Measurements from ENCODE around the gene RTP3. TPM values are rescaled to one million over a fixed set of nuclear protein-coding genes. Genes with fewer than 3 reads are reported as not detected.
"Not testable (repeated sequence)": the region's sequence is repeated elsewhere in the genome, so short reads cannot be mapped to it uniquely, and the experiment has no call there.

The RTP3 gene
- polyA plus RNA-seq, 1 experiment, result not detected

DNA sequence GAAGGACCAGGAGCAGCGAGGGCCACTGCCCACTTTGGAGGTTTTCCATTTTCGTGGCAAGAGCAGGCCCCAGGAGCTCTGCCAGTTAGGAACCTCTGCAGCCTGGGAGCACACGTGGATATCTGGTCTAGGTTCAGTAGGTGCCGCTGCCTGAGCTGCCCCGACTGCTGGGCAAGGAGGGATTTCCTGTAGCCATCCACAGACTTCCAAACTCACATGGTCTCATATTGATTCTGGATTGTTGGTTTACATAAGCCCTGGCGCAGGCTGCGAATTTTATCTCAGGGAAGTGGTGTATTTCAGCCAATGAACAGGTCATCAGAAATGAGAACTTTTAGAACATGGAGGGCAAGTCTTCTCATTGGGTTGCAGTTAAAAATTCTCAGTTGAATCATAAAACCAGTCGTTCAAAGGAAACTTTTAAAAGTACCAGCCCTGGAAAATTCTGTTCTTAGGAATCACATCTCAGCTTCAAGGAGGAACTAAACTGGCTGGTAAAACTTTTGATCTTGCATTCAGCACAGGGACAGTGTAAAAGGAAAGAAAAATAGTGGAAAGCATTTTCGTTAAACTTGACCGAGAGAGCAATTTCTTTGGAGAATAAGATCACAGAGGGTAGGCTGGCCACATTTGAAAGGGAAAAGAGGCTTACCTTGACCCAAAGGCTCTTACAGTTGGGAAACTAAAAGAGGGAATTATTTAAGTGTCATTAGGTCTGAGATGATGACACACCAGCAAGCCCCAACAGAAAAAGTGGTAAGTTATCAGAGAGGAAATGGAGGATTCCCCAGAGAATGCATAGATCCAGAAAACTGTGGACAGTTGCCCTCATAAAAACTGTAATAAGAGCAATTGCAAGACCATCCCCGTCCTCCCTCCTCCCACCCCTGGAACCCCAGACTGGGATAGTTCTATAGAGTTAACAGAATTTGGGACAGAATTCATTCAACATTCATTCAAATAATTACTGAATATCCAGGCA is 6.4 kb upstream of the RTP3 start:
- Histone ChIP-seq H3K4me3 (ENCODE audit: low read depth, low read length) (no peak overlapping the region), H3K27me3 (ENCODE audit: control insufficient read depth, insufficient read depth, low read length) (no peaks in the 10 kb centered on the region), H3K36me3 (ENCODE audit: control insufficient read depth, insufficient read depth, low read length) (no peaks in the 10 kb centered on the region)
- ChIA-PET CTCF (interaction anchor here (0.6 to 7.3 kb wide), 4 partner anchors 22 to 332 kb away, joined by 3 to 182 read pairs (median 4); no protein-coding TSS in a partner anchor), POLR2A (no interaction called here)
- no peak for DNase-seq (ENCODE audit: low read depth)
- TF ChIP-seq, protein P1, sequence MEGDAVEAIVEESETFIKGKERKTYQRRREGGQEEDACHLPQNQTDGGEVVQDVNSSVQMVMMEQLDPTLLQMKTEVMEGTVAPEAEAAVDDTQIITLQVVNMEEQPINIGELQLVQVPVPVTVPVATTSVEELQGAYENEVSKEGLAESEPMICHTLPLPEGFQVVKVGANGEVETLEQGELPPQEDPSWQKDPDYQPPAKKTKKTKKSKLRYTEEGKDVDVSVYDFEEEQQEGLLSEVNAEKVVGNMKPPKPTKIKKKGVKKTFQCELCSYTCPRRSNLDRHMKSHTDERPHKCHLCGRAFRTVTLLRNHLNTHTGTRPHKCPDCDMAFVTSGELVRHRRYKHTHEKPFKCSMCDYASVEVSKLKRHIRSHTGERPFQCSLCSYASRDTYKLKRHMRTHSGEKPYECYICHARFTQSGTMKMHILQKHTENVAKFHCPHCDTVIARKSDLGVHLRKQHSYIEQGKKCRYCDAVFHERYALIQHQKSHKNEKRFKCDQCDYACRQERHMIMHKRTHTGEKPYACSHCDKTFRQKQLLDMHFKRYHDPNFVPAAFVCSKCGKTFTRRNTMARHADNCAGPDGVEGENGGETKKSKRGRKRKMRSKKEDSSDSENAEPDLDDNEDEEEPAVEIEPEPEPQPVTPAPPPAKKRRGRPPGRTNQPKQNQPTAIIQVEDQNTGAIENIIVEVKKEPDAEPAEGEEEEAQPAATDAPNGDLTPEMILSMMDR (IDR thresholded peaks at IDR 0.05; ENCODE audit: insufficient read depth, low read depth, low read length), result no peak

DNA sequence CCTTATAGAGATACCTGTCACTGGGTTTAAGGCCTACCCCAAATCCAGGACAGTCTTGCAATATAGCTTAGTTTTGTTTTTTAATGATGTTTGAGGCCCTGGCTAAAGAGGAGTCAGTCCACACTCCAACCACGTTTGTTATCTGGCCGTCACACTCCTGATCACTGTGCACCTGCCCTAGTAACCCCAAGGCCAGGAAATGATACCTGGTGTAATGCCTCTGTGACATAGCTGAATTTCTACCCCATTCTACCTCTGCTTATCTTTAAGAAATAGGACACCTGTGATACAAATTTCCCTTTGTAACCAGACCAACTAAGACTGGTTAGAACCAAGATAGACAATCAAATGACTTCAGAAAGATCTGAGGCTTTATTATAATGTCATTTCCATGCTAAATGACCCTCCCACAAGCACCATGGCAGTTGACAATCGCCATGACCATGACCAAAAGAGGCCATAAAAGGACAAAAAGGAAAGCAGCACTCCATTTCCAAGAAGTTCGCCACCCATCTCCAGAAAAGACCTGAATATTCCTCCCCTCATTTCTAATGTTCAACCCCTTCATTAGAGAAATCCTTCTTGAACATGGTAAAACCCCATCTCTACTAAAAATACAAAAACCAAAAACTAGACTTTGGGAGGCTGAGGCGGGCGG is 4.8 kb upstream of the RTP3 start:
- Histone ChIP-seq H3K4me3 (ENCODE audit: low read depth, low read length) (no peak overlapping the region), H3K36me3 (ENCODE audit: control insufficient read depth, insufficient read depth, low read length) (no peaks in the 10 kb centered on the region), H3K27me3 (ENCODE audit: control insufficient read depth, insufficient read depth, low read length) (no peaks in the 10 kb centered on the region)
- TF ChIP-seq, protein P1 (IDR thresholded peaks at IDR 0.05; ENCODE audit: insufficient read depth, low read depth, low read length), result no peak
- POLR2A ChIA-PET, result no interaction called here
- no peak for DNase-seq (ENCODE audit: low read depth)
- CTCF ChIA-PET, result interaction anchor here (0.7 to 7.3 kb wide), 2 partner anchors 53 to 67 kb away, joined by 3 to 182 read pairs; no protein-coding TSS in a partner anchor

DNA sequence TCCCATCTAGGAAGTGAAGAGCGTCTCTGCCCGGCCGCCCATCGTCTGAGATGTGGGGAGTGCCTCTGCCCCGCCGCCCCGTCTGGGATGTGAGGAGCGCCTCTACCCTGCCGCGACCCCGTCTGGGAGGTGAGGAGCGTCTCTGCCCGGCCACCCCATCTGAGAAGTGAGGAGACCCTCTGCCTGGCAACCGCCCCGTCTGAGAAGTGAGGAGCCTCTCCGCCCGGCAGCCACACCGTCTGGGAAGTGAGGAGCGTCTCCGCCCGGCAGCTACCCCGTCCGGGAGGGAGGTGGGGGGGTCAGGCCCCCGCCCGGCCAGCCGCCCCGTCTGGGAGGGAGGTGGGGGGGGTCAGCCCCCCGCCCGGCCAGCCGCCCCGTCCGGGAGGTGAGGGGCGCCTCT is 3.3 kb upstream of the RTP3 start:
- CTCF ChIA-PET, result interaction anchor here (7.3 kb wide), 1 partner anchor 65 kb away, joined by 182 read pairs; no protein-coding TSS in a partner anchor
- H3K36me3 ChIP-seq (ENCODE audit: control insufficient read depth, insufficient read depth, low read length); DNase-seq (ENCODE audit: low read depth); H3K4me3 ChIP-seq (ENCODE audit: low read depth, low read length); H3K27me3 ChIP-seq (ENCODE audit: control insufficient read depth, insufficient read depth, low read length); POLR2A ChIA-PET: not testable (repeated sequence)

DNA sequence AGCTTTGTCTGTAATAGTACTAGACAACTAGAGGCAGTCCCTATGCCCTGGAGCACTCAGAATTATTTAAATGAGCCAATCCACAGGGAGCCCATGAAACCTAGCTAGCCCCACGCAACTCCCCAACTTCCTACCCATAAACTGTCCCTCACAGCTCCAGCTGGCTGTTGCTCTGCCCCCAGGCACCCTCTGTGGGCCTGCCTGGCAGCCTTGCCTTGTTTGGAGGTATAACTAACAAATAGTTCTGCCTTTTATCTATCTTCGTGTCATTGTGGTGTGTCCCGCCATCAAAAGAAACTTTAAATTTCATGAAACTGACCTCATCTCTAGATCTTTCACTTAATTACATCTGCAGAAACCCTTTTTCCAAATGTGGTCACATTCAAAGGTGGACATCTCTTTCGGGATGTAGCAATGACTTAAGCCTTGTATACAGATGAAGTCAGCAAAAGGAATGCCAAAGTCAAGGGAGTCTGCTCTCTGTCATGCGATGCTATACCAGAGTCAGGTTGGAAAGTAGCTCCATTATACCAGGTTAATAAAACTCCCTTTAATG is 1.8 kb upstream of the RTP3 start:
- TF ChIP-seq, protein P1 (IDR thresholded peaks at IDR 0.05; ENCODE audit: insufficient read depth, low read depth, low read length), result no peak
- Histone ChIP-seq H3K4me3 (ENCODE audit: low read depth, low read length) (no peak overlapping the region), H3K36me3 (ENCODE audit: control insufficient read depth, insufficient read depth, low read length) (no peaks in the 10 kb centered on the region), H3K27me3 (ENCODE audit: control insufficient read depth, insufficient read depth, low read length) (no peaks in the 10 kb centered on the region)
- CTCF ChIA-PET, result interaction anchor here (0.7 to 1.5 kb wide), 7 partner anchors 10 to 134 kb away, joined by 3 to 7 read pairs (median 4); no protein-coding TSS in a partner anchor
- POLR2A ChIA-PET, result interaction anchor here (0.6 to 1.1 kb wide), 2 partner anchors 47 to 67 kb away, joined by 3 to 4 read pairs; no protein-coding TSS in a partner anchor
- DNase-seq (ENCODE audit: low read depth), result peak; percentile 93

DNA sequence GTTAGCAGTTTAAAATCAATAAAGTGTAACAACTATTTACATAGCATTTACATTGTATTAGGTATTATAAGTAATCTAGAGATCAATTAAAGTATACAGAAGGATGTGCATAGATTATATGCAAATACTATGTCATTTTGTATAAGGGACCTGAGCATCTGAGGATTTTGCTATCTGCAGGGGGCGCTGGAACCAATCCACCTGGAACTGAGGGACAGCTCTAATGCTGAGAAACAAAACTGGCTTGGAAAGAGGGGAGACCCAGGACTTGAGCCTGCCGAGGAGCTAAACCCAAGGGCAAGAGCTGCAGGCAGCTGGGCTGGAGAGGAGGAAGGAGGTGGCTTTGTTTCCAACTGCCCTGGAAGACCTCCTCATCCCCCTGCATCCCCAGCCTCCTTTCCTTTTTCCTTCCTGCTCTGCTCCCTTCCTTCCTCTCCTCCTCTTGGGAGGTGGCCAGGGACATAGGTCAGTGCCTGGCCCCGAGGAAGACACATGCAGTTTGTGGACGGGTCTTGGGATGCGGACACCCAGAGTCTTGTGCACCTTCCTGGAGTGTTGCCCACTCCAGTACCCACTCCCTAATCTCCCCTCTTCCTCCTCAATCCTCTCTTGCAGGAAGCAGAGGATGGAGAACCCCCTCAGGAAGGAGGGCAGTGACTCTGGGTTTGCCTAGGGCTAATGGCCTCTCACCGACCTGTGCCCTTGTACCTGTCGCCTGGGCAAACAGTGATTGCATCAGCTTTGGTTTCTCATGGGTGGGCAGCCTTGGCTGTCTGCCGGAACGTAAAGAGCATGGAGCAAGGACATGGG is 825 bp upstream of the RTP3 start:
- no peak overlapping the region for H3K4me3 ChIP-seq (ENCODE audit: low read depth, low read length)
- DNase-seq (ENCODE audit: low read depth), result no peak
- POLR2A ChIA-PET, result interaction anchor here (0.6 kb wide), 1 partner anchor 66 kb away, joined by 3 read pairs; no protein-coding TSS in a partner anchor
- H3K27me3 ChIP-seq (ENCODE audit: control insufficient read depth, insufficient read depth, low read length), result no peaks in the 10 kb centered on the region
- CTCF ChIA-PET, result interaction anchor here (1.0 to 6.2 kb wide), 8 partner anchors 8 to 133 kb away, joined by 3 to 49 read pairs (median 4); no protein-coding TSS in a partner anchor
- H3K36me3 ChIP-seq (ENCODE audit: control insufficient read depth, insufficient read depth, low read length), result no peaks in the 10 kb centered on the region
- TF ChIP-seq, protein P1 (IDR thresholded peaks at IDR 0.05; ENCODE audit: insufficient read depth, low read depth, low read length), result peak; percentile 33; the same call in 1 of the 2 replicates

Data from BJ (cell line).